Hepatocyte (in vitro differentiated cells): ENCODE measurements around the gene GPRIN3. TPM values are rescaled to one million over a fixed set of nuclear protein-coding genes. Genes with fewer than 3 reads are reported as not detected.
A peak's percentile ranks its signal among the peaks of the same experiment; 100 is the strongest.

Source experiments
- DNase-seq: peaks from one replicate; pipeline ENCODE4 v3.0.0-alpha.2; 2016; ENCODE audit warnings: low spot score
- H2AFZ ChIP-seq: fragments of 200-600 bp; sonication (generic); 2 replicates; pipeline ENCODE4 v1.6.0; 2016; ENCODE audit warnings: antibody characterized with exemption, mild to moderate bottlenecking
- H3K27ac ChIP-seq: fragments of 200-600 bp; sonication (generic); 2 replicates; pipeline ENCODE4 v1.5.1; 2016; ENCODE audit warnings: mild to moderate bottlenecking
- H3K27me3 ChIP-seq: fragments of 200-600 bp; sonication (generic); 2 replicates; pipeline ENCODE4 v1.6.1; 2016
- H3K36me3 ChIP-seq: fragments of 200-600 bp; sonication (generic); replicated peaks from 2 replicates; pipeline ENCODE4 v1.5.1; 2016; ENCODE audit warnings: low read depth; ENCODE audit not compliant: insufficient read depth
- H3K4me1 ChIP-seq: fragments of 200-600 bp; sonication (generic); 2 replicates; pipeline ENCODE4 v1.5.1; 2016; ENCODE audit warnings: mild to moderate bottlenecking, moderate library complexity; ENCODE audit not compliant: insufficient read depth
- H3K4me2 ChIP-seq: fragments of 200-600 bp; sonication (generic); 2 replicates; pipeline ENCODE4 v1.6.0; 2016
- H3K4me3 ChIP-seq: fragments of 200-600 bp; sonication (generic); 2 replicates; pipeline ENCODE4 v1.5.1; 2016; ENCODE audit warnings: mild to moderate bottlenecking
- H3K79me2 ChIP-seq: fragments of 200-600 bp; sonication (generic); 2 replicates; pipeline ENCODE4 v1.6.0; 2017; ENCODE audit warnings: mild to moderate bottlenecking
- H3K9me2 ChIP-seq: fragments of 200-600 bp; sonication (generic); replicated peaks from 2 replicates; pipeline ENCODE4 v1.6.0; 2017; ENCODE audit warnings: mild to moderate bottlenecking; ENCODE audit not compliant: insufficient read depth
- H3K9me3 ChIP-seq: fragments of 200-600 bp; sonication (generic); 2 replicates; pipeline ENCODE4 v1.5.1; 2016; ENCODE audit warnings: low read depth, mild to moderate bottlenecking
- H4K20me1 ChIP-seq: fragments of 200-600 bp; sonication (generic); 2 replicates; pipeline ENCODE4 v1.6.0; 2016; ENCODE audit warnings: mild to moderate bottlenecking; ENCODE audit not compliant: insufficient read depth, poor library complexity, severe bottlenecking
- CTCF ChIP-seq: fragments of 200-600 bp; sonication (generic); IDR thresholded peaks from 2 replicates; pipeline ENCODE4 v1.5.1; 2016; ENCODE audit warnings: antibody characterized with exemption, mild to moderate bottlenecking; ENCODE audit not compliant: poor library complexity
- EZH2 ChIP-seq: fragments of 200-600 bp; sonication (generic); IDR thresholded peaks from 2 replicates; pipeline ENCODE4 v1.6.1; 2016; ENCODE audit warnings: antibody characterized with exemption, mild to moderate bottlenecking, borderline replicate concordance
- EZH2phosphoT487 ChIP-seq: fragments of 200-600 bp; sonication (generic); IDR thresholded peaks from one replicate; pipeline ENCODE4 v1.6.1; 2018; ENCODE audit warnings: antibody characterized with exemption, mild to moderate bottlenecking, low read depth, moderate library complexity; ENCODE audit not compliant: unreplicated experiment, severe bottlenecking
- WGBS: methylation state at CpG from one replicate; pipeline ENCODE4 v1.1.6; 2016; ENCODE audit warnings: low lambda C conversion rate; ENCODE audit errors: missing lambda C conversion rate; 5-methylcytosine and 5-hydroxymethylcytosine counted together
- polyA plus RNA-seq: library from polyadenylated mRNA; unstranded; fragments of >200 nt; fragmentation: Nextera tagmentation; extraction: Ambion mirVana; gene quantifications from 2 replicates; pipeline ENCODE4 v1.2.1, GENCODE V29; 2016
- total RNA-seq: library from RNA; depleted of rRNA; stranded (reverse); fragments of >200 nt; gene quantifications from 2 replicates; pipeline ENCODE4 v1.2.3, GENCODE V29; 2014

GPRIN3 gene
- total and polyA plus RNA-seq, 2 experiments from 2014 or later, result 0.64 to 3.0 TPM

GRCh38 chr4:89217604-89218003 is 90.0 kb downstream of the GPRIN3 start:
- H3K9me3 ChIP-seq, result no peaks in the 10 kb centered on the region
- no peaks in the 10 kb centered on the region for H3K79me2 ChIP-seq
- H3K4me1 ChIP-seq, result peaks cover 11% of the 10 kb centered on the region
- WGBS, result 88% methylated on average over 1 of the region's 1 CpG
- H3K27ac ChIP-seq, result peak overlapping the region; percentile 28
- H4K20me1 ChIP-seq, result no peaks in the 10 kb centered on the region
- DNase-seq, result no peak
- no peak overlapping the region for H3K4me2 ChIP-seq
- H3K4me3 ChIP-seq, result no peak overlapping the region
- no peaks in the 10 kb centered on the region for H3K27me3 ChIP-seq
- TF ChIP-seq EZH2 (no peak), EZH2phosphoT487 (no peak), CTCF (no peak)
- no peaks in the 10 kb centered on the region for H3K9me2 ChIP-seq
- H3K36me3 ChIP-seq, result no peaks in the 10 kb centered on the region
- H2AFZ ChIP-seq, result no peak overlapping the region

GRCh38 chr4:89216866-89217265 is 90.7 kb downstream of the GPRIN3 start:
- no peak overlapping the region for H3K4me2 ChIP-seq
- H3K27ac ChIP-seq, result peak overlapping the region; percentile 28
- DNase-seq, result no peak
- peaks cover 11% of the 10 kb centered on the region for H3K4me1 ChIP-seq
- H2AFZ ChIP-seq, result no peak overlapping the region
- no peaks in the 10 kb centered on the region for H3K36me3 ChIP-seq
- H3K9me2 ChIP-seq, result no peaks in the 10 kb centered on the region
- no peak overlapping the region for H3K4me3 ChIP-seq
- H3K27me3 ChIP-seq, result no peaks in the 10 kb centered on the region
- TF ChIP-seq EZH2phosphoT487 (no peak), CTCF (no peak), EZH2 (no peak)
- H3K9me3 ChIP-seq, result no peaks in the 10 kb centered on the region
- WGBS, result 90% methylated on average over 1 of the region's 1 CpG
- H3K79me2 ChIP-seq, result no peaks in the 10 kb centered on the region
- H4K20me1 ChIP-seq, result no peaks in the 10 kb centered on the region

GRCh38 chr4:89216422-89216821 is 91.2 kb downstream of the GPRIN3 start:
- no peaks in the 10 kb centered on the region for H3K9me3 ChIP-seq
- no peak for DNase-seq
- H3K4me3 ChIP-seq, result no peak overlapping the region
- H3K4me2 ChIP-seq, result no peak overlapping the region
- peaks cover 11% of the 10 kb centered on the region for H3K4me1 ChIP-seq
- no peaks in the 10 kb centered on the region for H4K20me1 ChIP-seq
- H3K27me3 ChIP-seq, result no peaks in the 10 kb centered on the region
- no peaks in the 10 kb centered on the region for H3K9me2 ChIP-seq
- H2AFZ ChIP-seq, result no peak overlapping the region
- H3K79me2 ChIP-seq, result no peaks in the 10 kb centered on the region
- H3K36me3 ChIP-seq, result no peaks in the 10 kb centered on the region
- H3K27ac ChIP-seq, result no peak overlapping the region
- TF ChIP-seq EZH2 (no peak), EZH2phosphoT487 (no peak), CTCF (no peak)

- H3K9me2 ChIP-seq, result no peaks in the 10 kb centered on the region
- no peak overlapping the region for H3K4me3 ChIP-seq
- no peaks in the 10 kb centered on the region for H3K27me3 ChIP-seq
- no peak overlapping the region for H3K27ac ChIP-seq
- H4K20me1 ChIP-seq, result no peaks in the 10 kb centered on the region
- peaks cover 9% of the 10 kb centered on the region for H3K4me1 ChIP-seq
- H3K4me2 ChIP-seq, result no peak overlapping the region
- no peak overlapping the region for H2AFZ ChIP-seq
- TF ChIP-seq EZH2phosphoT487 (no peak), CTCF (no peak), EZH2 (no peak)
- H3K36me3 ChIP-seq, result no peaks in the 10 kb centered on the region
- WGBS, result 60% methylated on average over 3 of the region's 3 CpGs
- no peaks in the 10 kb centered on the region for H3K9me3 ChIP-seq
- no peak for DNase-seq
- H3K79me2 ChIP-seq, result no peaks in the 10 kb centered on the region
Measured at GRCh38 chr4:89215736-89216135, 91.9 kb downstream of the GPRIN3 start.
